Transverse colon (tissue), 3 donors: ENCODE results near the gene SBF2.

Experiments used
- EP300 ChIP-seq: sonication (generic); formaldehyde crosslinking; IDR thresholded peaks from one replicate; pipeline ENCODE4 v1.6.1; 2017; ENCODE audit warnings: antibody characterized with exemption, low read depth
- POLR2A ChIP-seq: fragments of 450-650 bp; IDR thresholded peaks from one replicate; pipeline ENCODE4 v1.6.1; 2016; ENCODE audit warnings: antibody characterized with exemption, mild to moderate bottlenecking, moderate library complexity
- TF ChIP-seq, protein P1 (sequence below), 5 experiments: fragments of 200-600 bp in 3 of 5; fragments of 450-650 bp in 2 of 5; sonication (generic) in 3 of 5; IDR thresholded peaks; 1 replicate in 2 of 5; 2 replicates in 3 of 5; pipeline ENCODE4 v1.5.1; 2016 to 2017; ENCODE audit warnings: antibody characterized with exemption in 5 of 5, inconsistent platforms in 3 of 5, mild to moderate bottlenecking in 2 of 5, moderate library complexity in 1 of 5

DNA sequence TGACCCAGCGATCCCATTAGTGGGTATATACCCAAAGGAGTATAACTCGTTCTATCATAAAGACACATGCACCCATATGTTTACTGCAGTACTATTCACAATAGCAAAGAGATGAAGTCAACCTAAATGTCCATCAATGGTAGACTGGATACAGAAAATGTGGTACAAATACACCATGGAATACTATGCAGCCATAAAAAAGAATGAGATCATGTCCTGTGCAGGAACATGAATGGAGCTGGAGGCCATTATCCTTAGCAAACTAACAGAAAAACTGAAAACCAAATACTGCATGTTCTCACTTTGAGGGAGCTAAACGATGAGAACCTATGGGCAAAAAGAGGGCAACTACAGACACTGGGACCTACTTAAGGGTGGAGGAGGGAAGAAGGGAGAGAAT lies 146.8 kb downstream of the SBF2 start:
- TF ChIP-seq, protein P1, sequence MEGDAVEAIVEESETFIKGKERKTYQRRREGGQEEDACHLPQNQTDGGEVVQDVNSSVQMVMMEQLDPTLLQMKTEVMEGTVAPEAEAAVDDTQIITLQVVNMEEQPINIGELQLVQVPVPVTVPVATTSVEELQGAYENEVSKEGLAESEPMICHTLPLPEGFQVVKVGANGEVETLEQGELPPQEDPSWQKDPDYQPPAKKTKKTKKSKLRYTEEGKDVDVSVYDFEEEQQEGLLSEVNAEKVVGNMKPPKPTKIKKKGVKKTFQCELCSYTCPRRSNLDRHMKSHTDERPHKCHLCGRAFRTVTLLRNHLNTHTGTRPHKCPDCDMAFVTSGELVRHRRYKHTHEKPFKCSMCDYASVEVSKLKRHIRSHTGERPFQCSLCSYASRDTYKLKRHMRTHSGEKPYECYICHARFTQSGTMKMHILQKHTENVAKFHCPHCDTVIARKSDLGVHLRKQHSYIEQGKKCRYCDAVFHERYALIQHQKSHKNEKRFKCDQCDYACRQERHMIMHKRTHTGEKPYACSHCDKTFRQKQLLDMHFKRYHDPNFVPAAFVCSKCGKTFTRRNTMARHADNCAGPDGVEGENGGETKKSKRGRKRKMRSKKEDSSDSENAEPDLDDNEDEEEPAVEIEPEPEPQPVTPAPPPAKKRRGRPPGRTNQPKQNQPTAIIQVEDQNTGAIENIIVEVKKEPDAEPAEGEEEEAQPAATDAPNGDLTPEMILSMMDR (IDR thresholded peaks at IDR 0.05): no peak
- TF ChIP-seq POLR2A: no peak
- TF ChIP-seq EP300: no peak
